ENCODE measurements around the gene DENND1A. TPM values are rescaled to one million over a fixed set of nuclear protein-coding genes. Genes with fewer than 3 reads are reported as not detected.

The DENND1A gene
- total RNA-seq, 2 donors from 2014 or later = 18.9 to 26.8 TPM

GRCh38 chr9:123544007-123544827, 385.7 kb downstream of the DENND1A start:
- peak; percentile 41 to 78 (median 70) for TF ChIP-seq CTCF (IDR thresholded peaks at IDR 0.05)
- no peak for TF ChIP-seq POLR2AphosphoS5 (IDR thresholded peaks at IDR 0.05)
- H3K4me3 ChIP-seq = no peak overlapping the region
- H3K9me3 ChIP-seq = no peaks in the 10 kb centered on the region
- H3K27ac ChIP-seq = no peak overlapping the region
- WGBS = 49% methylated on average over 3 of the region's 3 CpGs
- H3K36me3 ChIP-seq = no peaks in the 10 kb centered on the region
- DNase-seq (ENCODE audit: low spot score) = no peak
- H3K4me1 ChIP-seq (replicated peaks) = no peaks in the 10 kb centered on the region
- no peaks in the 10 kb centered on the region for H3K27me3 ChIP-seq (replicated peaks; ENCODE audit: insufficient read depth)
- intact Hi-C loops (cut with DNase I) = loop anchor here (5.0 kb wide), 2 partner anchors 142 to 498 kb away; no protein-coding TSS in a partner anchor

- DNase-seq (ENCODE audit: low spot score) = no peak
- H3K4me1 ChIP-seq (replicated peaks) = no peaks in the 10 kb centered on the region
- 88% methylated on average over 8 of the region's 8 CpGs for WGBS
- no peak overlapping the region for H3K27ac ChIP-seq
- no peak for TF ChIP-seq CTCF (IDR thresholded peaks at IDR 0.05)
- H3K4me3 ChIP-seq = no peak overlapping the region
- H3K27me3 ChIP-seq (replicated peaks; ENCODE audit: insufficient read depth) = no peaks in the 10 kb centered on the region
- H3K9me3 ChIP-seq = no peaks in the 10 kb centered on the region
- H3K36me3 ChIP-seq = no peaks in the 10 kb centered on the region
- intact Hi-C loops (cut with DNase I) = loop anchor here (5.0 kb wide), 2 partner anchors 141 to 499 kb away; no protein-coding TSS in a partner anchor
Observed at GRCh38 chr9:123543492-123543891, 386.4 kb downstream of the DENND1A start.

GRCh38 chr9:123542435-123543225, 387.3 kb downstream of the DENND1A start:
- no peak for DNase-seq (ENCODE audit: low spot score)
- 93% methylated on average over 11 of the region's 11 CpGs for WGBS
- H3K4me1 ChIP-seq (replicated peaks) = no peaks in the 10 kb centered on the region
- H3K9me3 ChIP-seq = no peaks in the 10 kb centered on the region
- intact Hi-C loops (cut with DNase I) = loop anchor here (5.0 kb wide), 2 partner anchors 140 to 500 kb away; no protein-coding TSS in a partner anchor
- H3K27me3 ChIP-seq (replicated peaks; ENCODE audit: insufficient read depth) = no peaks in the 10 kb centered on the region
- H3K36me3 ChIP-seq = no peaks in the 10 kb centered on the region
- TF ChIP-seq POLR2AphosphoS5 (IDR thresholded peaks at IDR 0.05) (no peak), POLR2A (IDR thresholded peaks at IDR 0.05) (no peak), CTCF (IDR thresholded peaks at IDR 0.05) (no peak)
- no peak overlapping the region for H3K27ac ChIP-seq
- H3K4me3 ChIP-seq = no peak overlapping the region

- Histone ChIP-seq H3K36me3 (no peaks in the 10 kb centered on the region), H3K4me3 (no peak overlapping the region), H3K27ac (no peak overlapping the region), H3K4me1 (replicated peaks) (no peaks in the 10 kb centered on the region), H3K27me3 (replicated peaks; ENCODE audit: insufficient read depth) (no peaks in the 10 kb centered on the region), H3K9me3 (no peaks in the 10 kb centered on the region)
- TF ChIP-seq POLR2A (IDR thresholded peaks at IDR 0.05) = no peak
- no peak for TF ChIP-seq CTCF (IDR thresholded peaks at IDR 0.05)
- TF ChIP-seq POLR2AphosphoS5 (IDR thresholded peaks at IDR 0.05) = no peak
- WGBS = 51% methylated on average over 5 of the region's 5 CpGs
- no peak for DNase-seq (ENCODE audit: low spot score)
- intact Hi-C loops (cut with DNase I) = loop anchor here (5.0 kb wide), 2 partner anchors 139 to 501 kb away; no protein-coding TSS in a partner anchor
Observed at GRCh38 chr9:123541411-123541810, 388.5 kb downstream of the DENND1A start.
